GM12892 (cell line): ENCODE data around the gene AASS.

Experiments
- POLR2A ChIP-seq: IDR thresholded peaks from 2 replicates; pipeline ENCODE4 v1.6.1; 2011; ENCODE audit warnings: low read depth, low read length, control low read depth
- POLR2AphosphoS5 ChIP-seq: IDR thresholded peaks from 2 replicates; pipeline ENCODE4 v1.6.1; 2011; ENCODE audit warnings: low read depth, low read length, control low read depth

- no peak for TF ChIP-seq POLR2A
- no peak for TF ChIP-seq POLR2AphosphoS5
These were observed 22.7 kb upstream of the AASS start for GRCh38 chr7:122166740-122167139.
